Urinary bladder (tissue), 4 donors: ENCODE data around the gene DPF1. TPM values are rescaled to one million over a fixed set of nuclear protein-coding genes. Genes with fewer than 3 reads are reported as not detected.

Experiments
- DNase-seq: peaks from one replicate; pipeline ENCODE4 v3.0.0-alpha.2; 2015; ENCODE audit errors: extremely low spot score
- H3K27ac ChIP-seq: one replicate; pipeline ENCODE4 v1.5.1; 2013; ENCODE audit warnings: low read depth, mild to moderate bottlenecking, moderate library complexity
- H3K36me3 ChIP-seq: one replicate; pipeline ENCODE4 v1.6.1; 2013; ENCODE audit warnings: mild to moderate bottlenecking, moderate library complexity; ENCODE audit not compliant: insufficient read depth
- H3K4me1 ChIP-seq: one replicate; pipeline ENCODE4 v1.6.1; 2013; ENCODE audit warnings: mild to moderate bottlenecking, moderate library complexity; ENCODE audit not compliant: insufficient read depth
- H3K4me3 ChIP-seq: one replicate; pipeline ENCODE4 v1.5.1; 2013; ENCODE audit warnings: low read depth, low read length
- WGBS: extraction: QIAGEN DNeasy Blood & Tissue Kit; methylation state at CpG from one replicate; pipeline ENCODE4 v1.1.7; 2013; 5-methylcytosine and 5-hydroxymethylcytosine counted together
- polyA plus RNA-seq: library from polyadenylated mRNA; stranded (reverse); fragments of 200-250 nt; gene quantifications from one replicate; pipeline ENCODE4 v1.2.3, GENCODE V29; 2013
- total RNA-seq: library from RNA; depleted of rRNA; stranded (reverse); fragments of >200 nt; gene quantifications from one replicate; pipeline ENCODE4 v1.2.3, GENCODE V29; 2014
- donor health status: healthy with polysubstance abuse.
- donor health status: healthy.

The DPF1 gene
- total and polyA plus RNA-seq, 2 donors = 0.24 to 1.1 TPM

- 92% methylated on average over 29 of the region's 29 CpGs for WGBS
Observed at GRCh38 chr19:38193445-38193844, 30.6 kb downstream of the DPF1 start.

GRCh38 chr19:38191747-38192146 lies 32.3 kb downstream of the DPF1 start:
- 93% methylated on average over 13 of the region's 13 CpGs for WGBS
- no peak for DNase-seq
- Histone ChIP-seq H3K4me3 (no peak overlapping the region), H3K4me1 (no peaks in the 10 kb centered on the region), H3K27ac (no peak overlapping the region), H3K36me3 (no peaks in the 10 kb centered on the region)

More at GRCh38 chr19:38193445-38193844, 30.6 kb downstream of the DPF1 start:
- Histone ChIP-seq H3K4me3 (no peak overlapping the region), H3K27ac (no peak overlapping the region), H3K36me3 (no peaks in the 10 kb centered on the region), H3K4me1 (no peaks in the 10 kb centered on the region)
- DNase-seq = no peak

GRCh38 chr19:38190793-38191192 lies 33.2 kb downstream of the DPF1 start:
- DNase-seq = no peak
- Histone ChIP-seq H3K27ac (no peak overlapping the region), H3K4me1 (no peaks in the 10 kb centered on the region), H3K4me3 (no peak overlapping the region), H3K36me3 (no peaks in the 10 kb centered on the region)
- WGBS = 92% methylated on average over 6 of the region's 6 CpGs

GRCh38 chr19:38190061-38190460 lies 34.0 kb downstream of the DPF1 start:
- 80% methylated on average over 6 of the region's 6 CpGs for WGBS
- DNase-seq = no peak
- Histone ChIP-seq H3K4me1 (no peaks in the 10 kb centered on the region), H3K36me3 (no peaks in the 10 kb centered on the region), H3K27ac (no peak overlapping the region), H3K4me3 (no peak overlapping the region)

- Histone ChIP-seq H3K27ac (no peak overlapping the region), H3K4me3 (no peak overlapping the region), H3K36me3 (no peaks in the 10 kb centered on the region), H3K4me1 (no peaks in the 10 kb centered on the region)
- WGBS = 92% methylated on average over 10 of the region's 10 CpGs
- DNase-seq = no peak
Observed at GRCh38 chr19:38185562-38185961, 38.5 kb downstream of the DPF1 start.

- no peaks in the 10 kb centered on the region for H3K36me3 ChIP-seq
- no peak overlapping the region for H3K27ac ChIP-seq
- no peaks in the 10 kb centered on the region for H3K4me1 ChIP-seq
- no peak for DNase-seq
- H3K4me3 ChIP-seq = no peak overlapping the region
- 84% methylated on average over 9 of the region's 9 CpGs for WGBS
Observed at GRCh38 chr19:38184815-38185214, 39.2 kb downstream of the DPF1 start.

GRCh38 chr19:38183251-38183897 lies 40.6 kb downstream of the DPF1 start:
- H3K27ac ChIP-seq = no peak overlapping the region
- H3K36me3 ChIP-seq = no peaks in the 10 kb centered on the region
- H3K4me1 ChIP-seq = no peaks in the 10 kb centered on the region
- 31% methylated on average over 30 of the region's 30 CpGs for WGBS
- DNase-seq = peak; percentile 7
- no peak overlapping the region for H3K4me3 ChIP-seq

- no peaks in the 10 kb centered on the region for H3K4me1 ChIP-seq
- DNase-seq = no peak
- no peak overlapping the region for H3K4me3 ChIP-seq
- no peak overlapping the region for H3K27ac ChIP-seq
- 85% methylated on average over 21 of the region's 21 CpGs for WGBS
- no peaks in the 10 kb centered on the region for H3K36me3 ChIP-seq
Observed at GRCh38 chr19:38182536-38183210, 41.3 kb downstream of the DPF1 start.

GRCh38 chr19:38180071-38180470 lies 44.0 kb downstream of the DPF1 start:
- no peaks in the 10 kb centered on the region for H3K4me1 ChIP-seq
- H3K4me3 ChIP-seq = no peak overlapping the region
- H3K27ac ChIP-seq = no peak overlapping the region
- no peak for DNase-seq
- WGBS = 96% methylated on average over 3 of the region's 3 CpGs
- H3K36me3 ChIP-seq = no peaks in the 10 kb centered on the region

GRCh38 chr19:38175422-38175821 lies 48.6 kb downstream of the DPF1 start:
- DNase-seq = no peak
- Histone ChIP-seq H3K36me3 (no peaks in the 10 kb centered on the region), H3K27ac (no peak overlapping the region), H3K4me3 (no peak overlapping the region), H3K4me1 (no peaks in the 10 kb centered on the region)
- 83% methylated on average over 6 of the region's 6 CpGs for WGBS

GRCh38 chr19:38173291-38174041 lies 50.6 kb downstream of the DPF1 start:
- 82% methylated on average over 22 of the region's 22 CpGs for WGBS

GRCh38 chr19:38172001-38172400 lies 52.0 kb downstream of the DPF1 start:
- 94% methylated on average over 8 of the region's 8 CpGs for WGBS
- no peak overlapping the region for H3K27ac ChIP-seq
- no peak overlapping the region for H3K4me3 ChIP-seq

More at GRCh38 chr19:38173291-38174041, 50.6 kb downstream of the DPF1 start:
- Histone ChIP-seq H3K4me3 (no peak overlapping the region), H3K4me1 (no peaks in the 10 kb centered on the region), H3K27ac (no peak overlapping the region), H3K36me3 (no peaks in the 10 kb centered on the region)
- no peak for DNase-seq

GRCh38 chr19:38170334-38170733 lies 53.7 kb downstream of the DPF1 start:
- WGBS = 80% methylated on average over 12 of the region's 12 CpGs
- DNase-seq = no peak
- Histone ChIP-seq H3K4me1 (no peaks in the 10 kb centered on the region), H3K27ac (no peak overlapping the region), H3K4me3 (no peak overlapping the region), H3K36me3 (no peaks in the 10 kb centered on the region)

More at GRCh38 chr19:38172001-38172400, 52.0 kb downstream of the DPF1 start:
- no peak for DNase-seq
- Histone ChIP-seq H3K4me1 (no peaks in the 10 kb centered on the region), H3K36me3 (no peaks in the 10 kb centered on the region)

GRCh38 chr19:38168637-38169036 lies 55.4 kb downstream of the DPF1 start:
- no peaks in the 10 kb centered on the region for H3K4me1 ChIP-seq
- DNase-seq = no peak
- H3K4me3 ChIP-seq = no peak overlapping the region
- H3K27ac ChIP-seq = no peak overlapping the region
- H3K36me3 ChIP-seq = no peaks in the 10 kb centered on the region
- 84% methylated on average over 4 of the region's 4 CpGs for WGBS
